HG02610 (cell line): ENCODE measurements around the gene RBBP8NL.

Experiments used
- ATAC-seq: cut with Tn5 transposase; IDR thresholded peaks from one replicate; pipeline ENCODE4 v1.9.1; 2021; ENCODE audit warnings: mild to moderate bottlenecking, moderate library complexity; ENCODE audit not compliant: unreplicated experiment

RBBP8NL gene, protein sequence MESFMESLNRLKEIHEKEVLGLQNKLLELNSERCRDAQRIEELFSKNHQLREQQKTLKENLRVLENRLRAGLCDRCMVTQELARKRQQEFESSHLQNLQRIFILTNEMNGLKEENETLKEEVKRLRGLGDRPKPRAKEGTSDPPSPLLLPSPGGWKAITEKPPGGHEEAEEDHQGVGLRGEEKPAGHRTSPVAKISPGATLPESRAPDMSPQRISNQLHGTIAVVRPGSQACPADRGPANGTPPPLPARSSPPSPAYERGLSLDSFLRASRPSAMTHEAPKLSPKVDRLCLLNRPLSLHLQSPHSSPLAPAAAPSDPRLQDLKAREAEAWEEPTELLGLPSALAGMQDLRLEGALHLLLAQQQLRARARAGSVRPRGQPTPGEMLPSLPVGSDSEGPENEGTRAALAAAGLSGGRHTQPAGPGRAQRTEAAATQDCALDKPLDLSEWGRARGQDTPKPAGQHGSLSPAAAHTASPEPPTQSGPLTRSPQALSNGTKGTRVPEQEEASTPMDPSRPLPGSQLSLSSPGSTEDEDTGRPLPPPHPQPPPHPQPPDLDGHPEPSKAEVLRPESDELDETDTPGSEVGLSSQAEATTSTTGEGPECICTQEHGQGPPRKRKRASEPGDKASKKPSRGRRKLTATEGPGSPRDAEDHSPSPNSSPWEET

DNA sequence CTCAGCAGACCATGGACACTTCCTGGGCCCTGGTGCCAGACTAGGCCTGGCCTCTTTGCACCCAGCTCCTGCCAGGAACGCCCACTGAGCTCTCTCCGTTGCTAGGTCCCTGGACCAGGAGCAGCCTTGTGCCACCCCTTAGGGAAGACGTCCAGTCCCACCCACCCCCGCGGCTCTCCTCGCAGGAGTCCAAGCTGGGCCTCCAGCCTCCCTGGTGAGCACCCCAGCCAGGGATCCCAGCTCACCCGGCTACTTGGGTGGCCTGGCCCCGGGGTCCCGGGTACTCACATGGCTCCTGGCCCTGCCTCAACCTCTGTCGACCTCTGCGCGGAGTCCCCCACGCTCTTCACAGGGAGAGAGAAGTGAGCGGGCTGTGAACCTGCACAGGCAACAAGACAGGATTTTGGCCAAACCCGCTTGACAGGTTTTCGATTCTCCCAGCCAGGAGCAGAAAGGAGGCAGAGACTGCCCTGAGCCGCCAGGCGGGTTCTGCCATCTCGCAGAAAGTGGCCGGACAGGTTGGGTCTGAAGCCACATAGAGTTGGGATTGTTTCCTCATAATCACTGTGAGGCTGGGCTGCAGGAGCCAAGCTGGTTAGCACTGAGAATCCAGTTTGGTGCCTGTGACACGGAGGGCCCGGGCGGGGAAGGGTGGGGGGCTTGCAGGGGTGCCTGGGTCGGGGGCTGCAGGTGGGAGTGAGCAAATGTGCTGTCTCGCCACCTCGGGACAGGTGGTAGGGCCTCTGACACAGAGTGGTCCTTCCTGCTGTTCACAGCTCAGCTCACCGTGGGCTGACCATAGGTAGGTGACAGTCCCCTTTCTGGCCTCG, at the start of gene RBBP8NL:
RBBP8NL (minus strand) TSS at position 368 of the 830 bp plus-strand sequence. CDS start 7,892 bp downstream, outside the sequence.
- no peak for ATAC-seq

DNA sequence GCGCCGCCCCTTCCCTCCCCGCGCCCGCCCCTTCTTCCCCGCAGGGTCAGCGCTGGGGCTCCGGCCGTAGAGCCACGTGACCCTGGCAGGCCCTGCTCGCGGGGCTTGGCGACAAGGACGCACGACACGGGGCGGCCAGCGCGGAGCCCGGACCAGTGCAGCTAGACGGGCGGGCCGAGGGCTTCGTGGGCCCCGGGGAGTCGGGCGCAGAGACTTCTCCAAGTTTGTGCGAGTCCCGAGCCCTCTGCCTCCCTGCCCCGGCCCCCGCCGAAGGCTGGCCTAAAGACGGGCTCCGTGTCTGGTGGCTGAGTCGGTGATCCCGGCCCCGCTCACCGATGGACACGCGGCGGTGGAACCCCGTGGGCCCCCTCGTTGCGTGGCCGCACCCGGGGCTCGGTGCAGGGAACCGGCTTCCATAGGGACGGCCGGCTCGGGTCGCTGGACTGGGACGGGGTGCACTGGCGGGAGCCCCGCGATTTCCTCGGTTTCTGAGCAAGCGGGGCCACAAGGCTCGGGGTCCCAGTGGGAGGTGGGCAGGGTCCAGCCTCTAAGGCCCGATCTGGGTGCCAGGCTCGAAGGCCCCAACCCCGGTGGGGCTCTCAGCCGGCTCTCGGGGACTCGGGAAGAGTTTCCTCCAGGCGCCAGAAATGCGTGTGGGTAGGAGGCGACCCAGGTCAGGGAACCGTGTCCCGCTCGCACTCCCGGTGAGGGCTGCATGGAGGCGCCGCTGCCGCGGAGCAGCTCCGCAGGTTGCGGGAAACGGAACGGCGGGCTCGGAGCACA, 48.9 kb upstream of the RBBP8NL start:
- no peak for ATAC-seq

DNA sequence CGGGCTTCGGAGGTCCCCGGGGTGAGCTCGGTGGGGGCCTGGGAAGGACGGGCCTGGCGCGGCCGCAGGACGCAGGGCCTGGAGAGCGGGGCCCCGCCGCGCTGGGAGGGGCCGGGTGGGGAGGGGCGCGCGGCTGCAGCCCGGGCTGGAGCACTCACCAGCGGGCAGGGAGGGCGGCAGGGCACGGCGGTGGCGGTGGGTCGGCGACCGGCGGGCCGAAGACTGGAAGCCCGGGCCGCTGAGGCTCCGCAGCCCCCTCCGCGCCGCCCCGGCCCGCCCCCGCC, 48.4 kb upstream of the RBBP8NL start, which contains the start of gene GATA5:
GATA5 (minus strand) TSS at position 224 of the 284 bp plus-strand sequence. CDS start 474 bp downstream, outside the sequence.
- no peak for ATAC-seq

DNA sequence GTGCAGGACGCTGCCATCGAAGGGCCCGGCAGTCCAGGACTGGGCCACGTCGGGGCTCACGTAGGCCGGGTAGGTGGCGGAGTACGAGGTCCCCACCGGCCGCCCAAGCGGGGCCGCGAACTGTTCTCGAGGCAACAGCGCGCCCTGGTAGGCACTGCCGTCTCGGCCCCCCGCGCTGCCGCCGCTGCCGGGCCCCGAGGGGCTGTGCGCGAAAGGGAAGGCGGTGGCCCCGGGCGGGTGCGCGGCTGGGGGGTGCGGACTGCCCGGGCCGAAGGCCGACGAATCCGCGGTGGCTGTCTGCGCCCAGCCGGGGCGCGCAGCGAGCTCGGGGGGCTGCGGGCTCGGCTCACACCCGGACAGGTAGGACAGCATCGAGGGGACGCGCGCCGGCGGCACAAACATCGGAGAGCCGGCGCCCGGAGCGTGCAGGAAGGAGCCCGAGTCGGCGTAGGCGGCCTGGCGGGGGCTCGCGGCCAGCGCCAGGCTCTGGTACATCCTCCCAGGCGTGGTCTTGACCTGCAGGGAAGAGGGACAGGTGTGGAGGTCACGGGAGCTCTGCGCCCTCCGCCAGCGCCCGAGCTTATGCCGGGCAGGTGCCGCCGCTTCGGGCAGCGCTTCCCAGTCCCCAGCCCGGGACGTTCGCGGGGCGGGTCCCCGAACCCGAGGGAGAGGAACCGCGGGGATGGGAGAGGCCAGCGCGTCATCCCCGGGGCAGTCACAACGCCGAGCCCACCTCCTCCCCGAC, 47.9 kb upstream of the RBBP8NL start:
- ATAC-seq, result no peak

DNA sequence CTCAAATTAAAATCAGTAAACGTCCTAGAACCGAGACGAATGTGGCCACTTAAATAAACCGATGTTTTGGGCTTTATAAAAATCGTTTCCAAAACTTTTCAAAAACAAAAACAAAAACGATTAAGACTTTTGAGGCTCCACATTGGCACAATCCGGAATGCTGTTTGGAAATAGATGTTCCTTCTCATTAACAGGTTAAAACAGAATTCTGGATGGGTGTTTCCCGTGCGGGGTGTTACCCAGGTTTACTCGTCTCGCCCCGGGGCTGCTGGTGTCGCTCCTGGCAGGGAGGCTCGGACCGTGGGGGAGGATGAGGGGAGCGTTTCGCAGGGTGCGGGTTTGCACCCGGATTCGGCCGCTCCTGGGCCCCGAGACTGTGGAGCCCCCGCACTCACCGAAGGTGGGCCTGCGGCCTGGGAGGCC, 47.3 kb upstream of the RBBP8NL start:
- ATAC-seq, result no peak

DNA sequence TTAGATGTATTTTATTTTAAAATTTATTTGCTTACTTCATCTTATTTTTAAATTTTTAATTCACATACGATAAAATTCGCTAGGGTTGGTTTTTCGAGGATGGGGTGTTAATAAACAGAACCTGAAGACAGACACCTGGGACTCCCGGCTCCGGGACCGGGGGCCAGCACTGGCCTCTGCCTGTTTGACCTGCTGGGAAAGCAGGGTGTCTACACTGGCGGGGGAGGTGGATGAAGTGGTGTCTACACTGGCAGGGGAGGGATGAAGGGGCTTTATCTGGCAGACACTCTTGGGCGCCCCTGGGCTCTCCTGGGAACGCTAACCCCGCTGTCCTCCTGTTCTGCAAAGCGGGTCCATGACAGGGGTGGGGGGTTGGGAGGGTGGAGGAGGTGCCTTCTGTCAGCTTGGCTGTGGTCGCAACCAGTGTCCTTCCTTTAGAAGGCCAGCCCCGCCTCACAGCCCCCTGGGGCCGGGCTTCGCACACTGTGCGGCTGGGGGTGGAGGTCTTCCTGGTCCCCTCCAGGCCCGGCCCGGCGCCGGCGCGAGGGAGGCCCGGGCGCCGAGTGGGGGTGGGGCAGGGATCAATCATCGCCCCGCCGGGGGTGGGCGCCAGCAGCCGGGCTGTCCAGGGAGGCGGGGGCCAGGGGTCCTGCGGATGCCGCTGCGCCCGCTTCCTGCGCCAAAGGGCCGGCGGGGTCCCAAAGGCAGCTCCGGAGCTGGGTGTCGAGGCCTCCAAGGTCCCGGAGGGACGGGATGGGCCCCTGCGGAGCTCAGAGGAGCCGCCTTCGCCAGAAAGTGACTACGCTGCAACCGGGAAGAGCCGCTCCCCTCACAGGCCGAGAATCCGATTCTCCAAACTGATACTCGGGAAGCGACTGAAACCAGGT, 46.6 kb upstream of the RBBP8NL start:
- ATAC-seq, result no peak

DNA sequence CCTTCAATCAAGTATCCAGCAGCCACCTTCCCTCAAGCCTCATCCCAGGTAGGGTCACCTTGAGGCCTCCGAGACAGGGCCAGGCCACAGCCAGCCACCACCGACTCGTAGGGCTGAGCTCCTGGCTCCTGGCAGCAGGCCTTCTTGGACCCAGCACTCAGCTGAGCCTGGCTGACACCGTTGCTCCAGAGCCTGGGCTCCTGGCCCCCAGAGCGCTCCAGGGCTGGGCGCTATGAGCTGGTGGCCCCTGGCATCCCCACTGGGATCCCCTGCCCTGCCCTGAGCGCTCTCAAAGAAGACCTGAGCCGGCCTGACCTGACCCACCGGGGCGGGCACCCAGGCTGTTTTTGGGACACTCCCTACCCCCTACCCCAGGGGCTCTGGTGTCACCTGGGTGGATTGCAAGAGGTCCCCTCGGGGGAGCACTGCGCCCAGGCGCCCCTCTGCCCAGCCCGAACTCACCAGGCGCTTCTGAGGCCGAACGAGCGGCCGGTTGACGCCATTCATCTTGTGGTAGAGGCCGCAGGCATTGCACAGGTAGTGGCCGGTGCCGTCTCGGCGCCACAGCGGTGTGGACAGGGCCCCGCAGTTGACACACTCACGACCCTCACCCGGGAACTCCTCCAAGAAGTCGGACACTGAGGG, 45.7 kb upstream of the RBBP8NL start:
- ATAC-seq, result no peak

DNA sequence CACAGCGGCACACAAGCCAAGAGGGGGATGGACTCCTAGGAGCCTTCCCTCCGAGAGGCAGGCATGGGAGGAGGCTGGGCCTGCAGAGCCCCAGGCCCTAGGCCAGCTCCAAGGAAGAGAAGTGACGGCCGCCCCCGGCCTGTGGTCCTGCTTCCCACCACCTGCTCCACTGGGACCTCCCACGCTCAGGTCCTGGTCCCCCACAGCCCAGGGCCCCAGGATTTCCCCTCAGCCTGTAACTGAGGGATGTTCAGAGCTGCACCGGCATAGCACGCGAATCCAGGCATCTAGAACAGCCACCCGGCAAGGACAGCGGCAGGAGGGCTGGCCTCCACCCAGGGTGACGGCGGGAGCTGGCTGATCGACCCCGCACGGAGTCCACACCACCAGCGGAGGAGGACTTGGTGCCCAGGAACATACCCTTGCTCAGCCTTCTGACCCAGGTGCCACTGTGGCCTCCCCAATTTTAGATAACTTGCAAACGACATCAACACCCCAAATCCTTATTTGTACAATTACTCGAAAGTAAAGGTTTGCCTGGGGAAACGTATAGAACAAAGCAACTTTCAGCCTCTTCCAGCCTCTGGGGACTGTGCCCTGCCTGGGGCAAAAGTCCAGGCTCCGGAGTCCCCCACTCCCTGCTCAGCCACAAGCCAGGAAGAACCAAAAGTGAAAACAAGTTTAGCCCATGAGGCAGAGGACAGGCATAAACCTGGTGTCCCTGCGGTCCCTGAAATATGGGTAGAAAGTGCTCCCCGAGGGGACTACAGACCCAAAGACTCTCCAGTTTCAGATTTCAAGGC, 45.0 kb upstream of the RBBP8NL start:
- ATAC-seq, result no peak

DNA sequence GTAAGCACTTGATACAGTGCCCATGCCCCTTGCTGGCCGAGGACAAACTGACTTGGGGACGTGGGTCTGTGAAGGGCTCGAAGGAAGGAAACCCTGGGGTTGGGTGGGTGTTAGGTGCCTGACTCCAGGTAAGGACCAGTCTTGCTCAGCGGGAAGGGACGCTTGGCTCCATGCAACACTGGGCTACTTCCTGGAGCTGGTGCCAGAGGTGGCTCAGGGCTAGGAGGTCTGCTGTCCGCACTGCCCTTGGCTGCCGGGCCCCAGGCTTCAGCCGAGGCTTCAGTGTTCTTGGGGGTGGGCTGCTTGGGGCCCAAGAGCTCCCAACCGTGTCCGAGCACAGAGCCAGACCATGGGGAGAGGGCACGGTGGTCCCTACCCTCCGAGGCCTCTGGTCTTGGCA, 43.1 kb upstream of the RBBP8NL start:
- ATAC-seq, result no peak

DNA sequence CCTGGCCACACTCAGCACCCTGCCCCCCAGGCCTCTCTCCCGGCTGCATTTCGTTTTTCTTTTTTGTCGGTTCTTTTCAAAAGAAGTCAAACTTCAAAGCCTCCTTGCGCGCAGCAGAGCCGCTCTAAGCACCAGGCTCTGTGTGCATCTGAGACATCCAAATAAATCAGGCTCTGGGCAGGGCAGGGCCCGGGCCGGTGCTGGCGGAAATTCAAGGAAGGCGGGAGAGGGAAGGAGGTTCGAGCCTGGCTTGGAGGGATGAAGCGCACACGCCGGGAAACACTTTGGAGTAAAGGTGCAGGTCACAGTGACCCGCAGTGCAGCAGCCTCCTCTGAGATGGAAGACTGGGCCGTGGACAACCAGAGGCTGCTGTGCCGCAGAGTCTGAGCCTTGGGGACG, 42.7 kb upstream of the RBBP8NL start:
- ATAC-seq, result no peak

DNA sequence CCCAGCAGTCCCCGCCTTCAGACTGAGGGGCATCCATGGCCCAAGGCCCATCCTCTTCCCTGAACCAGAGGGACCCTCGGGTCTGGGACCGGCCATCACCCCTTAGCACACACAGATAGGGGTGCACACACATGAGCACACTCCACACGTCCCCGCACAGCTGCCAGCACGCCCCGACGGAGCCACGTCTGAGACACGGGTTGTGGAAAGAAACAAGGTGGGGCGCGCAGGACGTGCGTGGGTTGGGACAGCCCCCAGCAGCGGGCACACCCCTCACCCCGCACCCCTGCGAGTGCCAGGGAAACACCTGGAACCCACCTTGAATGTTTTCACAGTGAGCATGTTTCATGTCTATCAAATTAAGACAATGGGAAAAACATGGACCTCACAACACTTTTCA, 42.0 kb upstream of the RBBP8NL start:
- ATAC-seq, result no peak

DNA sequence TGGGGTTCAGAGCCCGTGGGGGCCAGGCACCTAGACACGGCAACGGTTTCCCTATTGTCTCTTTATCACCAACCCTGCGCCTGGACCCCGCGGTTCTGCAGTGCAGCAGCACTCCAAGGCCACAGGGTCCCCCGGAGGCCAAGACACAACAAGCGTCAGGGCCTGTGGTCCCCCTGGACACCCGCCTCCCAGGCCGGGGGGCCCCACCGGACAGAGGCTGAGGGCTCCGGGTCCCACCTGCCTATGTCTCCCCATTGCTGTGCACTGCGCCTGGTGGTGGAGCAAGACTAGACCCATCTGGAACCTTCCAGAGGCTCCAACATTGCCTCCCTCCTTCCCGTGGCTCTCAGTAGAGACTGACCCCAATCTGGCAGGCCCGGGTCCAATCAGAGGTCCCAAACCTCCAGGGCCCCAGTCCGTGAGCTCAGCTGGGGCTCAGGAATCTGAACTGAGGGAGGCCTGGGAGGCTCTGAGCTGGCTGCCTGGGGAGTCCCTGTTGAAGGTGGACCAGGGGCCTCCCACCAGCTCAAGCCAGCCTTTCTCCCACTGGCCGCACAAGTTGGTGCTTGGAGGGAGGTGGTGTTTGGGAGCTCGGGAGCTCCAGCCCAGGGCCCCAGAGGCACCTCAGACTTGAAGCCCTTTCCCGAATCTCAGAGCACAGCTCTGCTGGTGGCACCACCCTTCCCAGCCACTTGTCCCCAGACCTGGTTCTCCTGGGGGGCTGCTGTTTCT, 39.6 kb upstream of the RBBP8NL start:
- ATAC-seq, result no peak

DNA sequence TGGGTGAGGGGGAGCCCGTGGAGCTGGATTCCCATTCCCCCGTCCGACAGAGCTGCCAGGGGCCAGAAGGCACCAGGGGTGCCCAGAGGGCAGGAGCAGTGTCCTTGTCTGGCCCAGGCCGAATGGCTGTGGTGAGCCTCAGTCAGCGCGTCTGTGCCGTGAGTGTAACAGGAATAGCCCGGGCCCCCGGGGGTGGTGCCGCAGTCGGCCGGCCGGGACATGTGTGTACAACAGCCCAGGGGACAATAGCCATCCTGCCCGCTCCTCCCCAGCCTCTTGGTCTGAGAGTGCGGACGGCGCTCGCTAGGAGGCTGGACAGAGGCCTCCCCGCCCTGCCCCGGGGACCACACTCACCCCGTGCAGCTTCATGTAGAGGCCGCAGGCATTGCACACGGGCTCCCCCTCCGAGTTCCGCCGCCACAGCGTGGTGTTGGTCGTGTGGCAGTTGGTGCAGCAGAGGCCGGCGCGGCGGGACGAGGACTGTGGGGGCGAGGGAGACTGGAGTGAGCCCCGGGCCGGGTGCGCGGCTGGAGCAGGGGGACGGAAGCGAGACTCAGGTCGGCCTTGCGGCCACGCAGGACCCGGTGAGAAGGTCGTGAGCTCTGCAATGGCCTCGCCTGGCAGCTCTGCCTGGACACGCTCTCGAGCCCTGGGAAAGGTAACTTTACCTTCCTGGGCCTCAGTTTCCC, 38.9 kb upstream of the RBBP8NL start:
- no peak for ATAC-seq

DNA sequence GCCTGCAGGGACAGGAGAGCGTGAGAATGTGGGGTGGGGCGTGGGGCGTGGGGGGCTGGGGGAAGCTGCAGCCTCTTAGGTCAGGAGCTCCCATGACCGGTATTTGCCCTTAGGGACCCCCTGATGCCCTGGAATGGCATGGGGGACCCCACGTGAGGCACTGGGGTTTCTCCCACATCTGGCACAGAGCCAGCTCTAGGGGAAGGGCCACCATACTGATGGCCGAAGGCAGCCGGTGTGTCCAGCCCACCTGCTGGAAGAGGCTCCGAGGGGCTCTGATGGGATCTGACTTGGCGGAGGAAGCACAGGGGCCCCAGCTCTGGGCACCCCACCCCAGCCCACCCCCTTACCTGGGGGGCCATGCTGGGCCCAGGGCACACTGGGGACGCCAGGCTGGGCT, 37.7 kb upstream of the RBBP8NL start:
- ATAC-seq, result no peak

DNA sequence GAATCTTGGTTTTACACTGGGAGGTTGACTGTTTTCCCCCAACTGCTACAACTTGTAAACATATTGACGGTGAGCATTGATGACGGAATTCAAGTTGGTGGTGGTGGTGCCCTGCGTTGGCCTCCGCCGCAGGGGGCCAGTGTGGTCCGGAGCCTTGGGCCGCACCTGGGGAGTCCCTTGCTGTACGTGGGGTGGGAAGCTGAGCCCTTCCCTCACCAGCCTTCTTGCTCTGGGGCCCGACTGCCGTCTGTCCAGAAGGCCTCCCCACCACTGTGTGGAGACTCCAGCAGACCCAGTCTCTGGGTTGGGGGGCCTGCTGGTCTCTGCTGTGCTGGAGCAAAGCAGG, 37.1 kb upstream of the RBBP8NL start:
- no peak for ATAC-seq

DNA sequence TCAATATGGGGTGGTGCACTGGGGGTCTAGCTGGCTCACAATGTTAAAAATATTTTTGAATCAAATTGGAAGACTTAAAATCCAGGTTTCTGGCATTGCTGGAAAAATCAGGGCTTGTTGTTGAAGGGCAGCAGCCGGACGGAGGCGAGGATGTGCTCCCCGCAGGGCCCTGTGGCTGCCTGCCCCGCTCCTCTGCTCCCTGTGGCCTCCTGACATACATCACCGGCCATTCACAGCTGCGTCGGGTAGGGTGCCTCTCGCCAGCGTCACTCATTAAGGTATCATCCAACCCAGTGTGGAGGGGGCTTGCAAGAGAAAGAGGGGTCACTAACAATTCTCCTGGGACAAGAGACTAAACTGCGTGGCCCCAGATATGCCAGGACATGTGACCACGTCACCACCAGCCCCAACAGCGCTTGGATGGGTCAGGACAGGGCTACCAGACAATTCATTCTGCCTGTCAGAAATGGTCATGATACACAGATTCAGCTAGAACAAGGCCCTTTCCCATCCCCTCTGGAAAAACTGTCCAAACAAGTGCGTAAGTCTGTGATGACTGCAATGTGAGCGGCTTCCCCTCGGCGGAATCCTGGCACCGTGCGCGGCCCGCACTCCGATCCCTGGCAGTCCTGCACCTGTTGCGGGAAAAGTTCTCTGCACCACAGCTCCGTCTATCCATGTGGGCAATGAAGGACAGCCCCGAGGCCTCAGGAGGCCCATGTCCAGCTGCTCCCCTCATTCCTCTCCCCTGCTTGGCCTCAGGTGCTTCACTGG, 36.5 kb upstream of the RBBP8NL start:
- no peak for ATAC-seq
